Fibroblast of lung (primary cell): ENCODE measurements around the gene ADAMTS9.

Experiments used
- CTCF ChIP-seq, 2 donors: IDR thresholded peaks in 1 of 2; conservative IDR thresholded peaks in 1 of 2; 1 replicate in 1 of 2; 2 replicates in 1 of 2; pipeline ENCODE4 v1.5.1; 2011 to 2012; ENCODE audit warnings: low read length in 2 of 2, control low read depth in 1 of 2, inconsistent platforms in 1 of 2, low read depth in 1 of 2, mild to moderate bottlenecking in 1 of 2
- EZH2 ChIP-seq: IDR thresholded peaks from 2 replicates; pipeline ENCODE4 v1.5.1; 2012; ENCODE audit warnings: low read length, control low read depth, mild to moderate bottlenecking; ENCODE audit errors: missing control alignments

- TF ChIP-seq CTCF (conservative IDR thresholded peaks at IDR 0.05 in 1 of 2, IDR thresholded peaks at IDR 0.05 in 1 of 2; ENCODE audit: low read depth in 1 of 2, low read length in 2 of 2) (no peak), EZH2 (no peak)
These were observed 14.6 kb downstream of the ADAMTS9 start for GRCh38 chr3:64673159-64673715.
